Naive thymus-derived CD8-positive, alpha-beta T cell (primary cell): ENCODE data around the gene LSAMP. TPM values are rescaled to one million over a fixed set of nuclear protein-coding genes. Genes with fewer than 3 reads are reported as not detected.

ENCODE experiments used
- ATAC-seq, 2 donors: fragments of 150-1000 bp; cut with Tn5 transposase in 1 of 2; sonication (Bioruptor Pico), chemical (Tn5 transposase) in 1 of 2; 1 replicate in 1 of 2; 2 replicates in 1 of 2; pipeline ENCODE4 v1.10.0; 2021; ENCODE audit warnings: mild to moderate bottlenecking in 2 of 2, moderate library complexity in 2 of 2
- POLR2A ChIA-PET: fragments of 350-600 bp; sonication (Branson Sonifier 250); formaldehyde crosslinking; loops from one replicate; lab custom pipeline; 2021; ENCODE audit warnings: antibody characterized with exemption; lab: Charles Lee
- DNase-seq, 10 donors: peaks; one replicate each; pipeline versions ENCODE4 v3.0.0 to v3.0.0-alpha.2; 2020 to 2022
- H3K27ac Mint-ChIP-seq, 10 donors: one replicate each; pipeline ENCODE4 v1.8.0; 2020 to 2022; ENCODE audit warnings: mild to moderate bottlenecking in 10 of 10, mixed read lengths in 10 of 10, moderate library complexity in 4 of 10, inconsistent platforms in 1 of 10
- H3K27me3 Mint-ChIP-seq, 5 donors: one replicate each; pipeline ENCODE4 v1.8.0; 2021 to 2022; ENCODE audit warnings: mixed read lengths in 5 of 5
- H3K36me3 Mint-ChIP-seq, 3 donors: one replicate each; pipeline ENCODE4 v1.8.0; 2020 to 2022; ENCODE audit warnings: mixed read lengths in 3 of 3, mild to moderate bottlenecking in 2 of 3, inconsistent platforms in 1 of 3
- H3K4me1 Mint-ChIP-seq, 4 donors: one replicate each; pipeline ENCODE4 v1.8.0; 2021 to 2022; ENCODE audit warnings: mixed read lengths in 4 of 4
- H3K4me3 Mint-ChIP-seq, 10 donors: one replicate each; pipeline ENCODE4 v1.8.0; 2020 to 2022; ENCODE audit warnings: mild to moderate bottlenecking in 10 of 10, mixed read lengths in 10 of 10, moderate library complexity in 6 of 10, inconsistent platforms in 1 of 10
- H3K9me3 Mint-ChIP-seq, 9 donors: one replicate each; pipeline ENCODE4 v1.8.0; 2020 to 2022; ENCODE audit warnings: mixed read lengths in 9 of 9, mild to moderate bottlenecking in 3 of 9, inconsistent platforms in 1 of 9, moderate library complexity in 1 of 9
- polyA plus RNA-seq, 3 donors: library from polyadenylated mRNA; unstranded; fragments of 300-500 nt; fragmentation: Illumina TruSeq; gene quantifications; one replicate each; pipeline ENCODE4 v1.2.3, GENCODE V29; 2021
- total RNA-seq, 8 experiments: library from RNA in 2 of 8; stranded (reverse) in 2 of 8; gene quantifications; one replicate each; pipeline ENCODE4 v1.2.3 and lab custom pipeline; 2021 to 2026

The LSAMP gene
- total and polyA plus RNA-seq, 5 experiments from 2014 or later = not detected

- H3K27ac Mint-ChIP-seq = no peak overlapping the region
Observed at GRCh38 chr3:116386168-116386567, 59.1 kb downstream of the LSAMP start.

DNA sequence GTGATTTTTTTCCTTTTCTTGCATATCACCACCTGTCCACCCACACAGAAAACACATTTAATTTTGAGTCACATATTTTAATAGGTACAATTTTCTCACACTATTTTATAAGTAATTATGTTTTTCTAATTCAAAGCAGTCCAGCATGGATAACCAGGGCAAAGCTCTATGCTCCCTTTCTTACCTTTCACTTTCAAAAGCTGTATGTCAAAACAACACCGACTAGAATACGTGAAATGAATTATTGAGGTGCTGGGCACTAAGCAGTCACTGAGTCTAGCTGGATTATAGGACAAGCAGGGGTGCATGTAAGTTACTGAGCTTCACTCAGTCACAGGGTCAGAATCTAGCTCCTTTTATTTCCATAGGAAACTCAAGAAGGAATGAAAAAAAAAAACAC is 60.6 kb downstream of the LSAMP start:
- H3K27ac Mint-ChIP-seq = no peak overlapping the region
- no peak overlapping the region for H3K4me3 Mint-ChIP-seq
- peaks cover 0 to 2% (median 0%) of the 10 kb centered on the region in 5 donors for H3K27me3 Mint-ChIP-seq
- H3K9me3 Mint-ChIP-seq = peaks cover 0 to 16% (median 3%) of the 10 kb centered on the region in 9 donors
- H3K4me1 Mint-ChIP-seq = no peaks in the 10 kb centered on the region
- POLR2A ChIA-PET = no interaction called here
- H3K36me3 Mint-ChIP-seq = no peaks in the 10 kb centered on the region
- ATAC-seq = no peak
- no peak for DNase-seq

More at GRCh38 chr3:116386168-116386567, 59.1 kb downstream of the LSAMP start:
- Mint-ChIP-seq H3K36me3 (no peaks in the 10 kb centered on the region), H3K9me3 (peaks cover 0 to 16% (median 4%) of the 10 kb centered on the region in 9 donors), H3K4me1 (no peaks in the 10 kb centered on the region), H3K27me3 (peaks cover 0 to 2% (median 0%) of the 10 kb centered on the region in 5 donors), H3K4me3 (no peak overlapping the region)
- POLR2A ChIA-PET = no interaction called here
- DNase-seq = no peak
- ATAC-seq = no peak

DNA sequence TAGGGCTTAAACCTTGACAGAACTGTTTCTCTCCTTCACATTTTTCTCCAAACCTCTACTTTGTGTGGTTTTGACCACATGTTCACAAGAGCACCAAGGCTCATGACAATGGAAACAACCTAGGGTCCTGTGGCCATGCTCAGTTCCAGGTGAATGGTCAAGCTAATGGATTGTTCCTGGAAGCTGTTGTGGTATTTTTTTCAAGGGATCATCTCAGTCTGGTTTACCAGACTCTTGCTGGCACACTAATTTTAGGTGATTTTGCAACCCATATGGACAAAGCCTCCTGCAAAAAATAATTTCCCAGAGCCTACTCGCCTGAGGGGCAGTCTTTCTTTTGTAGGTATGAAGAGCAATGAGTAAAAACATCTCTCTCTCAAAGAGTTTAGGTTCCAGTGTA is 67.2 kb downstream of the LSAMP start:
- Mint-ChIP-seq H3K27me3 (no peaks in the 10 kb centered on the region), H3K4me3 (no peak overlapping the region), H3K27ac (no peak overlapping the region), H3K9me3 (peaks cover 0 to 13% (median 1%) of the 10 kb centered on the region in 9 donors), H3K36me3 (no peaks in the 10 kb centered on the region), H3K4me1 (no peaks in the 10 kb centered on the region)
- ATAC-seq (no peak), DNase-seq (no peak)
- POLR2A ChIA-PET = no interaction called here

- DNase-seq (no peak), ATAC-seq (no peak)
- Mint-ChIP-seq H3K4me1 (no peaks in the 10 kb centered on the region), H3K4me3 (no peak overlapping the region), H3K9me3 (peaks cover 0 to 9% (median 3%) of the 10 kb centered on the region in 9 donors), H3K27ac (no peak overlapping the region), H3K27me3 (no peaks in the 10 kb centered on the region), H3K36me3 (no peaks in the 10 kb centered on the region)
- POLR2A ChIA-PET = no interaction called here
Observed at GRCh38 chr3:116374901-116375300, 70.4 kb downstream of the LSAMP start.

- Mint-ChIP-seq H3K4me1 (no peaks in the 10 kb centered on the region), H3K27ac (no peak overlapping the region), H3K36me3 (no peaks in the 10 kb centered on the region), H3K9me3 (peaks cover 0 to 23% (median 9%) of the 10 kb centered on the region in 9 donors), H3K4me3 (no peak overlapping the region), H3K27me3 (no peaks in the 10 kb centered on the region)
- DNase-seq (no peak), ATAC-seq (no peak)
- POLR2A ChIA-PET = no interaction called here
Observed at GRCh38 chr3:116367761-116368395, 77.4 kb downstream of the LSAMP start.

- POLR2A ChIA-PET = no interaction called here
- ATAC-seq = no peak
- Mint-ChIP-seq H3K9me3 (peaks cover 0 to 22% (median 4%) of the 10 kb centered on the region in 9 donors), H3K4me3 (no peak overlapping the region), H3K36me3 (no peaks in the 10 kb centered on the region), H3K4me1 (no peaks in the 10 kb centered on the region), H3K27ac (no peak overlapping the region), H3K27me3 (no peaks in the 10 kb centered on the region)
- no peak for DNase-seq
Observed at GRCh38 chr3:116356056-116356455, 89.2 kb downstream of the LSAMP start.

DNA sequence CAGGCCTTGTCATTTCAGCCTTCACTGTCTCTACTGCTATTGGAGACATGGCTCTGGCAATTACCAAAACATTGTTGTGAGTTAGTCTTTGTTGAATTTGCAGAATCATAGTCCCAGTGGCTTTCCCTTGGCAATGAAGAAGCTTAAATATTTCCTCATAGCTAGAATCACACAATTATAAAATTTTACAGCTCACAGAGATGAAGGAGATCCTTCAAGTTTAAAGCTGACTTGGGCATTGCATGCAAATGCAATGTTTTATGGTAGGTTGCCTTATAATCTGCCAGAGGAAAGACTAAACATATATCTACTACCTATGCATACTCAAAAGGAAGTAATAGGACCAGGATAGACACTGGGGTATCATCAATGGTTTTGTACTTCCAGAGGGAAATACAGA is 90.9 kb downstream of the LSAMP start:
- Mint-ChIP-seq H3K9me3 (peaks cover 0 to 22% (median 4%) of the 10 kb centered on the region in 9 donors), H3K36me3 (no peaks in the 10 kb centered on the region), H3K27me3 (no peaks in the 10 kb centered on the region), H3K27ac (no peak overlapping the region), H3K4me1 (no peaks in the 10 kb centered on the region), H3K4me3 (no peak overlapping the region)
- ATAC-seq = no peak
- DNase-seq = no peak
- POLR2A ChIA-PET = no interaction called here

GRCh38 chr3:116350119-116350733 is 95.1 kb downstream of the LSAMP start:
- no peak overlapping the region for H3K27ac Mint-ChIP-seq
- H3K4me3 Mint-ChIP-seq = no peak overlapping the region

GRCh38 chr3:116348216-116348615 is 97.1 kb downstream of the LSAMP start:
- ATAC-seq = no peak
- Mint-ChIP-seq H3K36me3 (no peaks in the 10 kb centered on the region), H3K4me3 (no peak overlapping the region), H3K27ac (no peak overlapping the region), H3K9me3 (peaks cover 0 to 8% (median 0%) of the 10 kb centered on the region in 9 donors), H3K4me1 (no peaks in the 10 kb centered on the region), H3K27me3 (no peaks in the 10 kb centered on the region)
- no peak for DNase-seq
- POLR2A ChIA-PET = no interaction called here

More at GRCh38 chr3:116350119-116350733, 95.1 kb downstream of the LSAMP start:
- ATAC-seq (no peak), DNase-seq (no peak)
- Mint-ChIP-seq H3K27me3 (no peaks in the 10 kb centered on the region), H3K36me3 (no peaks in the 10 kb centered on the region), H3K4me1 (no peaks in the 10 kb centered on the region), H3K9me3 (peaks cover 0 to 10% (median under 1%) of the 10 kb centered on the region in 9 donors)
- POLR2A ChIA-PET = no interaction called here

DNA sequence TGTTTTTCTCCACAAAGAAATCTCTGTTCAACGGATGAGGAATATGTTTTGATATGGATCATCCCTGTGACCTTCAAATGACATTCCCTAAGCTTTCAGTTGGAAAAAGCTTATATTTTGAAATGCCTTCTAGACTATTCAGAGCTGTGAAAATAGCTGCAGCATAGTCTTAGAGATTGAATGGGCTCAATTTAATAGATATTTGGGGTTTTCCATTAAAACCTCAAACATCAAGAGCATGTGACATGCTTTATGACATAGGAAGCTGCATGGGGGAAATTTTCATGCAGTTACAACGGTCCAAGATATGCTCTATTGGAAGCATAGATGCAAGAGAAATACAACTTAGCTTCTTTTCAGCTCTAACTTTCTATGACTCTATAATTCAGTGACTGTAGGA is 102.8 kb downstream of the LSAMP start:
- no peaks in the 10 kb centered on the region for H3K4me1 Mint-ChIP-seq

DNA sequence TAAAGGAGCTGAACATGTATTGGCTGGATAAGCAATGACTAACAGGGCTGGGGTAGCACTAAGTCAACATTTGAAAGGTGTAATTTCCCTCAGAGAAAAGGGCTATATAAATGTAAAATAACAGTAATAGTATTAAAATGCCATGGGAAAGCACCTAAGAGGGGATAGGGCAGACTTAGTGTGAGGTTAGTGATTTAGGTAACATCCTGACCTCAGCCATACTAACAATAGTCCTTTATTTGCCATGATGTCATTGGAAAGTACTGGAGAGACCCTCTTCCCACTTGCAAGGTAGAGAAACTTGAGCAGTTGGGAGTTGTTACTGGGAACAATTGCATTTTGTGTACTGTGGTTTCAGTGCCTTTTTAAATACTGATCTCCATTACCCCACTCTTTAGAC is 103.4 kb downstream of the LSAMP start:
- ATAC-seq = no peak

More for the DNA sequence above, 102.8 kb downstream of the LSAMP start:
- DNase-seq = no peak
- Mint-ChIP-seq H3K27me3 (no peaks in the 10 kb centered on the region), H3K4me3 (no peak overlapping the region), H3K9me3 (peaks cover 0 to 25% (median 0%) of the 10 kb centered on the region in 9 donors), H3K36me3 (no peaks in the 10 kb centered on the region), H3K27ac (no peak overlapping the region)
- no peak for ATAC-seq
- POLR2A ChIA-PET = no interaction called here

DNA sequence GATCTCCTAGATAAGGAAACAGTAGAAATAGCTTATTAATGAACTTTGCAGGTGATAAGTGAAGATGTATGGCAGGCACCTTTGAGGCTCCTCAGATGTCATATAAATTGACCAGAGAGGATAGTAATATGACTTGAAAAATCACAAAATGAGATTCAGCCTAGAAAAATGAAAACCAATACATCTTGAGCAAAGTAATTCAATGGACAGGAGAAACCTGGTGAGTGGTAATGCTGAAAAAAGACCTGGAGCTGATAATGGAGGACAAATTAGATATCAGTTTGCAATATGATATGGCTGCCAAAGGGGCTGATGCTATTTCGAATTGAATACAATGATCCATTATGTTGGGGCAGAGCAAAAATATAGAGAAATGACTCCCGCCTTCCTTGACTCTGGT is 103.9 kb downstream of the LSAMP start:
- no peak for ATAC-seq
- Mint-ChIP-seq H3K4me1 (no peaks in the 10 kb centered on the region), H3K4me3 (no peak overlapping the region), H3K27ac (no peak overlapping the region), H3K27me3 (no peaks in the 10 kb centered on the region), H3K36me3 (no peaks in the 10 kb centered on the region), H3K9me3 (peaks cover 0 to 25% (median 0%) of the 10 kb centered on the region in 9 donors)
- no peak for DNase-seq
- POLR2A ChIA-PET = no interaction called here

More for the DNA sequence above, 103.4 kb downstream of the LSAMP start:
- no peaks in the 10 kb centered on the region for H3K4me1 Mint-ChIP-seq
- H3K36me3 Mint-ChIP-seq = no peaks in the 10 kb centered on the region
- no peak overlapping the region for H3K27ac Mint-ChIP-seq
- no peak for DNase-seq
- H3K27me3 Mint-ChIP-seq = no peaks in the 10 kb centered on the region
- no peak overlapping the region for H3K4me3 Mint-ChIP-seq
- H3K9me3 Mint-ChIP-seq = peaks cover 0 to 25% (median 0%) of the 10 kb centered on the region in 9 donors
- POLR2A ChIA-PET = no interaction called here

DNA sequence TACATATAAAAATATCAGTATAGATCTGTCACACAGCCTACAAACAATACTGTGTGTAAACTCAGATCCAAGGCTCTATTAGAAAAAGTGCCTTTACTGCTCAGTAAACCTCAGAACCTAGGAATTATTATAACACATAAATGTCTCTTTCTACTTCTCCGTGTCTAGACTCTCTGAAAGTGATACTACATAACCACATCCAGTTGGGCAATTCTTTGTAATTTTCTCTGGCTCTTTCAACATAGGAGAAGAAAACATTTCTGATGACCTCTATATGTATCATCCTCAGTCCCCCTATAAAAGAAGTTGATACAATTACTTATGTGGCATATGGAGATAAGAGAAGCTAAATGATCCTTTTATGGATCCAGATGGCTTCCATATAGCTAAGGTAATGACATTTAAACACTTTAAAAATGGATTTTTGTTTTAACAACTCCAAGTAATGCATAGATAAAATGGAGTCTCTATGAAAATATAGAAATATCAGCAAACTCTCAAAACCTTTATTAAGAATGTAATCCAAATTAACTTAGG is 104.5 kb downstream of the LSAMP start:
- H3K4me1 Mint-ChIP-seq = no peaks in the 10 kb centered on the region
- no peak overlapping the region for H3K27ac Mint-ChIP-seq
- peaks cover 0 to 25% (median 0%) of the 10 kb centered on the region in 9 donors for H3K9me3 Mint-ChIP-seq
- no peak overlapping the region for H3K4me3 Mint-ChIP-seq
- ATAC-seq (no peak), DNase-seq (no peak)
- POLR2A ChIA-PET = no interaction called here
- no peaks in the 10 kb centered on the region for H3K27me3 Mint-ChIP-seq
- no peaks in the 10 kb centered on the region for H3K36me3 Mint-ChIP-seq
